H4 (cell line): ENCODE measurements around the gene CASP1. TPM values are rescaled to one million over a fixed set of nuclear protein-coding genes. Genes with fewer than 3 reads are reported as not detected.

ENCODE experiments used
- DNase-seq: peaks from one replicate; pipeline ENCODE4 v3.0.0-alpha.2; 2015; ENCODE audit warnings: low spot score
- total RNA-seq: library from RNA; depleted of rRNA; stranded (reverse); fragments of >200 nt; shearing (Covaris generic); gene quantifications from 2 replicates; pipeline ENCODE4 v1.2.3, GENCODE V29; 2014; rRNA removed

CASP1 gene
- total RNA-seq, 1 experiment from 2014 or later, result 28.6 TPM

DNA sequence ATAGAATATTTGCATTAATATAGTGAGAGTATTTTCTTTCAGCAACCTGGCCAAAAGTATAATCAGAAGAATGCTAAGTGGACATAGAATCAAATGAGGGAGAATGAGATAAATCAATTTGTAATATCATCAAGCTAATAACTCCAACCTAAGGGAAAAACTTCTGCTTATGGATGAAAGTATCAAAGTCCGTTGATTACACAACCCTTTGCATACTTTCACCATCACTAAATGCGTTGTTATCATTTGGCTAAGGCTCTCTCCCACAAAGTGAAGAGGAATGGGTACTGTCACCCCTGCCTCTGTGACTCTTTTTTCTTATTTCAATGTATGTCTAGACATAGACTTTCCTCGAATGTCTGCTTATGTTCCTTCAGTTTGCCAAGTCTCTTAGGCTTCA is 50.1 kb downstream of the CASP1 start:
- no peak for DNase-seq

DNA sequence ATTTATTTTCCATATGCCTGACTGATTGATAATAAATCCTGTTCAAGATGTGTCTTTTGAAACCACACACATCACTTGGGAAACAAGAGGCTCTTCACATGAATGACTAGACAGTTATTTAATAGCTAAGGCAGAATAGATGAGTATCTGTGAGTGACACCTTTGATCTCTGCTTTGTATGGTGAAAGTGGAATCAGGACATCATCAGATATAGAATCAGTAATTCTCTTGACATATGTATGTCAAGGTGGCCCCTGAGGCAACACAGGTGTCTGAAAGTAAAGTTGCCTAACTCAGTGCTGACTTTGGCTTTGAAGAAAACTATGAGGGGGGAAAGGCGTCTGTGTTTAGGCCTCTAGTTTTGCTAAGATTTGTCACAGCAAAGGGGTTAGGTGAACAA is 55.1 kb downstream of the CASP1 start:
- DNase-seq, result no peak

Other genes with a start within 250 kb of the CASP1 start
- 0.04 TPM in 1 of 2 replicates, not detected in the other for gene CASP12, start 136.7 kb downstream of the CASP1 start, total RNA-seq
- gene CASP4, start 66.6 kb downstream of the CASP1 start, total RNA-seq, result 264 and 319 TPM in 2 replicates
- gene CASP5, start 12.0 kb downstream of the CASP1 start, total RNA-seq, result not detected in 2 replicates
- 80.6 and 105 TPM in 2 replicates for gene CARD16, start 10.2 kb upstream of the CASP1 start, total RNA-seq
- not detected in 2 replicates for gene CARD18, start 104.6 kb upstream of the CASP1 start, total RNA-seq